ENCODE results near the gene RADIL. TPM values are rescaled to one million over a fixed set of nuclear protein-coding genes. Genes with fewer than 3 reads are reported as not detected.

The RADIL gene
- total and polyA plus RNA-seq, 9 of the 15 experiments (the other 6 are each of a cell fraction or from before 2014, with no cell fraction given): 0.06 to 8.1 (median 1.9) TPM; not detected in 1

DNA sequence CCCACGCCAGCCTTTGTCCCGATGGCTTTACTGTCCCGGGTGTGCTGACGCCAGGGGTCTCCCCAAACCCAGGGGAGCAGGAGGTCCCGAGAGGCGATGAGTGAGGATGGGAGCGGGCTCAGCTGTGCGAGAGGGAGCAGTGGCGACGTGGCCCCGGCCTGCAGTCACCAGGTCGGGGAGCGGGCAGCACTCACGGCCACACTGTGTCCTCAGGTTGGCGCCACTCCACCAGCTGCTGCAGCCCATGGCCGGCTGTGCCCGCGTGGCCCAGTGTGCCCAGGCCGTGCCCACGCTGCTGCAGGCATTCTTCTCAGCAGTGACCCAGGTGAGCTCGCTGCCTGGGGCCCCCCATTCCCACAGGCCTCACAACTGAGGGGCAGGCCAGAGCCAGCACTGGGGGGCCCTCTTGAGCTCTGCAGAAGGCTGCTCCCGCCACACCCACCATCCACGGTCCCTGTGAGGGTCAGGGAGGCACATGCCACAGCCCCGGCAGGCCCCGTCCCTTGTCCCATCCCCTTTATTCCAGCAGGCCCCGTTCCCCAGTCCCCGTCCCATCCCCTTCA, 94.8 kb downstream of the RADIL start (continued):
- TF ChIP-seq MTF1 (CRISPR knock-in tag; IDR thresholded peaks at IDR 0.05; ENCODE audit: borderline replicate concordance): no peak
- TF ChIP-seq, protein P1, sequence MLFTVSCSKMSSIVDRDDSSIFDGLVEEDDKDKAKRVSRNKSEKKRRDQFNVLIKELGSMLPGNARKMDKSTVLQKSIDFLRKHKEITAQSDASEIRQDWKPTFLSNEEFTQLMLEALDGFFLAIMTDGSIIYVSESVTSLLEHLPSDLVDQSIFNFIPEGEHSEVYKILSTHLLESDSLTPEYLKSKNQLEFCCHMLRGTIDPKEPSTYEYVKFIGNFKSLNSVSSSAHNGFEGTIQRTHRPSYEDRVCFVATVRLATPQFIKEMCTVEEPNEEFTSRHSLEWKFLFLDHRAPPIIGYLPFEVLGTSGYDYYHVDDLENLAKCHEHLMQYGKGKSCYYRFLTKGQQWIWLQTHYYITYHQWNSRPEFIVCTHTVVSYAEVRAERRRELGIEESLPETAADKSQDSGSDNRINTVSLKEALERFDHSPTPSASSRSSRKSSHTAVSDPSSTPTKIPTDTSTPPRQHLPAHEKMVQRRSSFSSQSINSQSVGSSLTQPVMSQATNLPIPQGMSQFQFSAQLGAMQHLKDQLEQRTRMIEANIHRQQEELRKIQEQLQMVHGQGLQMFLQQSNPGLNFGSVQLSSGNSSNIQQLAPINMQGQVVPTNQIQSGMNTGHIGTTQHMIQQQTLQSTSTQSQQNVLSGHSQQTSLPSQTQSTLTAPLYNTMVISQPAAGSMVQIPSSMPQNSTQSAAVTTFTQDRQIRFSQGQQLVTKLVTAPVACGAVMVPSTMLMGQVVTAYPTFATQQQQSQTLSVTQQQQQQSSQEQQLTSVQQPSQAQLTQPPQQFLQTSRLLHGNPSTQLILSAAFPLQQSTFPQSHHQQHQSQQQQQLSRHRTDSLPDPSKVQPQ (CRISPR knock-in tag; IDR thresholded peaks at IDR 0.05; ENCODE audit: borderline replicate concordance): no peak
- TF ChIP-seq RBM15 (IDR thresholded peaks at IDR 0.05; ENCODE audit: insufficient read depth, low read length): no peak
- no peak for TF ChIP-seq TAF15 (IDR thresholded peaks at IDR 0.05; ENCODE audit: low read depth, low read length)
- TF ChIP-seq ETV6 (IDR thresholded peaks at IDR 0.05; ENCODE audit: borderline replicate concordance in 1 of 2, low read depth in 2 of 2, low read length in 1 of 2): no peak
- TF ChIP-seq ETV6 (CRISPR knock-in tag; IDR thresholded peaks at IDR 0.05; ENCODE audit: borderline replicate concordance): no peak

DNA sequence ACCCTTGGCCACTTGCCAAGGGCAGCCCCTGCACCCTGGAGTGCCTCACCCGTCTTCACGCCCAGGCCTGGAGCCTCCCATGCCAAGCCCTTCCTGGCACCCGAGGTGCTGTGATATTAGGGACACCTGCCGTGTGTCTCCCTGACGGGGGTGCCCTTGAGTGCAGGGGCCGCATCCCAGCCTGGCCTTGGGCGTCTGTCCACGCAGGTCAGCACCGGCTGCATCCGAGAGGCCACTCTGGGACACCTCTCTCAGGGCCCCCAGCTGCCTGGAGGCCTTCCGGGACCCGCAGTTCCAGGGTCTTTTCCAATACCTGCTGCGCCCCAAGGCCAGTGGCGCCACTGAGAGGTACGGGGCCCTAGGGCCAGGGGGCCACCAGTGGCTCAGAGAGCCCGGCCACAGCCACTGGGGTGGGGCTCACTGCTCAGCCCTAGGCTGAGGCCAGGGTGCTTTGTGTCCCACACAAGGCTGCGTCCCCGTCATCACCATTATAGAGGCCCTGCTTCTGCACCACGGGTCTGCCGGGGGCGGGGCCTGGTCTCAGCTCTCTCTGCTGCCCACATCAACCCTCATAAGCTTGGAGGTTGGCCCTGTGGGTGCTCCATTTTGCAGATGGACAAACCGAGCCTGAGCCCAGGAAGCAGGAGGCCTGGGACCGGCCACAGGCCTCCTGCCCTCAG, 95.4 kb downstream of the RADIL start:
- no peaks in the 10 kb centered on the region for H3K9me3 ChIP-seq (replicated peaks; ENCODE audit: control insufficient read depth, insufficient read depth, low read depth, low read length)
- DNase-seq (ENCODE audit: extremely low read depth in 1 of 4, low spot score in 3 of 4): no peak
- no peak overlapping the region for H3K9ac ChIP-seq (ENCODE audit: insufficient read depth in 1 of 2, low read depth in 2 of 2, low read length in 2 of 2)
- no peak for FAIRE-seq
- no peak overlapping the region for H3K4me3 ChIP-seq
- POLR2A ChIA-PET: interaction anchor here (1.2 to 1.5 kb wide), 2 partner anchors 12 to 13 kb away, joined by 4 to 10 read pairs; partner anchors contain the start of gene AP5Z1
- peaks cover 0 to 41% of the 10 kb centered on the region in 2 experiments; a peak in 2 of 5 replicates for H3K4me1 ChIP-seq (replicated peaks in 1 of 2; ENCODE audit: control insufficient read depth in 2 of 2, insufficient read depth in 2 of 2, low read length in 2 of 2)
- no TSS peak for BruUV-seq (replicated peaks)
- intact Hi-C loops (cut with micrococcal nuclease): no loop called here
- no peak overlapping the region for H3K27ac ChIP-seq (ENCODE audit: extremely low read depth, low read depth, low read length)
- H3K36me3 ChIP-seq (ENCODE audit: control insufficient read depth, insufficient read depth, low read length): peaks cover 53% of the 10 kb centered on the region; the same call in 1 of the 3 replicates
- H4K20me1 ChIP-seq (replicated peaks; ENCODE audit: control insufficient read depth, insufficient read depth, low read length): no peaks in the 10 kb centered on the region
- 89% methylated on average over 21 of the region's 23 CpGs for WGBS (ENCODE audit: insufficient coverage, low coverage, missing lambda C conversion rate)
- no peaks in the 10 kb centered on the region for H3K79me2 ChIP-seq (ENCODE audit: control insufficient read depth, insufficient read depth, low read length)
- CTCF ChIA-PET (ENCODE audit: low intra/inter-chr PET ratio): no interaction called here
- no peaks in the 10 kb centered on the region for H3K27me3 ChIP-seq (ENCODE audit: control insufficient read depth in 2 of 2, insufficient read depth in 2 of 2, low read length in 2 of 2)
- ATAC-seq: no peak
- no peaks in the 10 kb centered on the region for H3K9me1 ChIP-seq (ENCODE audit: control insufficient read depth, insufficient read depth, low read length)
- no peak overlapping the region for H3K4me2 ChIP-seq (ENCODE audit: insufficient read depth, low read length)
- no peak overlapping the region for H2AFZ ChIP-seq (ENCODE audit: low read depth, low read length)
- TF ChIP-seq NFIC (IDR thresholded peaks at IDR 0.05): peak; percentile 77
- TF ChIP-seq, protein P2, sequence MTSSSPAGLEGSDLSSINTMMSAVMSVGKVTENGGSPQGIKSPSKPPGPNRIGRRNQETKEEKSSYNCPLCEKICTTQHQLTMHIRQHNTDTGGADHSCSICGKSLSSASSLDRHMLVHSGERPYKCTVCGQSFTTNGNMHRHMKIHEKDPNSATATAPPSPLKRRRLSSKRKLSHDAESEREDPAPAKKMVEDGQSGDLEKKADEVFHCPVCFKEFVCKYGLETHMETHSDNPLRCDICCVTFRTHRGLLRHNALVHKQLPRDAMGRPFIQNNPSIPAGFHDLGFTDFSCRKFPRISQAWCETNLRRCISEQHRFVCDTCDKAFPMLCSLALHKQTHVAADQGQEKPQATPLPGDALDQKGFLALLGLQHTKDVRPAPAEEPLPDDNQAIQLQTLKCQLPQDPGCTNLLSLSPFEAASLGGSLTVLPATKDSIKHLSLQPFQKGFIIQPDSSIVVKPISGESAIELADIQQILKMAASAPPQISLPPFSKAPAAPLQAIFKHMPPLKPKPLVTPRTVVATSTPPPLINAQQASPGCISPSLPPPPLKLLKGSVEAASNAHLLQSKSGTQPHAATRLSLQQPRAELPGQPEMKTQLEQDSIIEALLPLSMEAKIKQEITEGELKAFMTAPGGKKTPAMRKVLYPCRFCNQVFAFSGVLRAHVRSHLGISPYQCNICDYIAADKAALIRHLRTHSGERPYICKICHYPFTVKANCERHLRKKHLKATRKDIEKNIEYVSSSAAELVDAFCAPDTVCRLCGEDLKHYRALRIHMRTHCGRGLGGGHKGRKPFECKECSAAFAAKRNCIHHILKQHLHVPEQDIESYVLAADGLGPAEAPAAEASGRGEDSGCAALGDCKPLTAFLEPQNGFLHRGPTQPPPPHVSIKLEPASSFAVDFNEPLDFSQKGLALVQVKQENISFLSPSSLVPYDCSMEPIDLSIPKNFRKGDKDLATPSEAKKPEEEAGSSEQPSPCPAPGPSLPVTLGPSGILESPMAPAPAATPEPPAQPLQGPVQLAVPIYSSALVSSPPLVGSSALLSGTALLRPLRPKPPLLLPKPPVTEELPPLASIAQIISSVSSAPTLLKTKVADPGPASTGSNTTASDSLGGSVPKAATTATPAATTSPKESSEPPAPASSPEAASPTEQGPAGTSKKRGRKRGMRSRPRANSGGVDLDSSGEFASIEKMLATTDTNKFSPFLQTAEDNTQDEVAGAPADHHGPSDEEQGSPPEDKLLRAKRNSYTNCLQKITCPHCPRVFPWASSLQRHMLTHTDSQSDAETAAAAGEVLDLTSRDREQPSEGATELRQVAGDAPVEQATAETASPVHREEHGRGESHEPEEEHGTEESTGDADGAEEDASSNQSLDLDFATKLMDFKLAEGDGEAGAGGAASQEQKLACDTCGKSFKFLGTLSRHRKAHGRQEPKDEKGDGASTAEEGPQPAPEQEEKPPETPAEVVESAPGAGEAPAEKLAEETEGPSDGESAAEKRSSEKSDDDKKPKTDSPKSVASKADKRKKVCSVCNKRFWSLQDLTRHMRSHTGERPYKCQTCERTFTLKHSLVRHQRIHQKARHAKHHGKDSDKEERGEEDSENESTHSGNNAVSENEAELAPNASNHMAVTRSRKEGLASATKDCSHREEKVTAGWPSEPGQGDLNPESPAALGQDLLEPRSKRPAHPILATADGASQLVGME (CRISPR knock-in tag; IDR thresholded peaks at IDR 0.05): no peak
- peak; percentile 20; the same call in 1 of the 2 replicates for TF ChIP-seq RBFOX2 (IDR thresholded peaks at IDR 0.05; ENCODE audit: low read depth, low read length)
- in situ Hi-C loops (cut with MboI): no loop called here
